HG02571 (cell line): ENCODE data around the gene CES3.
A peak's percentile ranks its signal among the peaks of the same experiment; 100 is the strongest.

ENCODE experiments used
- ATAC-seq: cut with Tn5 transposase; IDR thresholded peaks from one replicate; pipeline ENCODE4 v1.9.1; 2021; ENCODE audit warnings: mild to moderate bottlenecking, moderate library complexity; ENCODE audit not compliant: unreplicated experiment

Gene CES3, protein sequence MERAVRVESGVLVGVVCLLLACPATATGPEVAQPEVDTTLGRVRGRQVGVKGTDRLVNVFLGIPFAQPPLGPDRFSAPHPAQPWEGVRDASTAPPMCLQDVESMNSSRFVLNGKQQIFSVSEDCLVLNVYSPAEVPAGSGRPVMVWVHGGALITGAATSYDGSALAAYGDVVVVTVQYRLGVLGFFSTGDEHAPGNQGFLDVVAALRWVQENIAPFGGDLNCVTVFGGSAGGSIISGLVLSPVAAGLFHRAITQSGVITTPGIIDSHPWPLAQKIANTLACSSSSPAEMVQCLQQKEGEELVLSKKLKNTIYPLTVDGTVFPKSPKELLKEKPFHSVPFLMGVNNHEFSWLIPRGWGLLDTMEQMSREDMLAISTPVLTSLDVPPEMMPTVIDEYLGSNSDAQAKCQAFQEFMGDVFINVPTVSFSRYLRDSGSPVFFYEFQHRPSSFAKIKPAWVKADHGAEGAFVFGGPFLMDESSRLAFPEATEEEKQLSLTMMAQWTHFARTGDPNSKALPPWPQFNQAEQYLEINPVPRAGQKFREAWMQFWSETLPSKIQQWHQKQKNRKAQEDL

DNA sequence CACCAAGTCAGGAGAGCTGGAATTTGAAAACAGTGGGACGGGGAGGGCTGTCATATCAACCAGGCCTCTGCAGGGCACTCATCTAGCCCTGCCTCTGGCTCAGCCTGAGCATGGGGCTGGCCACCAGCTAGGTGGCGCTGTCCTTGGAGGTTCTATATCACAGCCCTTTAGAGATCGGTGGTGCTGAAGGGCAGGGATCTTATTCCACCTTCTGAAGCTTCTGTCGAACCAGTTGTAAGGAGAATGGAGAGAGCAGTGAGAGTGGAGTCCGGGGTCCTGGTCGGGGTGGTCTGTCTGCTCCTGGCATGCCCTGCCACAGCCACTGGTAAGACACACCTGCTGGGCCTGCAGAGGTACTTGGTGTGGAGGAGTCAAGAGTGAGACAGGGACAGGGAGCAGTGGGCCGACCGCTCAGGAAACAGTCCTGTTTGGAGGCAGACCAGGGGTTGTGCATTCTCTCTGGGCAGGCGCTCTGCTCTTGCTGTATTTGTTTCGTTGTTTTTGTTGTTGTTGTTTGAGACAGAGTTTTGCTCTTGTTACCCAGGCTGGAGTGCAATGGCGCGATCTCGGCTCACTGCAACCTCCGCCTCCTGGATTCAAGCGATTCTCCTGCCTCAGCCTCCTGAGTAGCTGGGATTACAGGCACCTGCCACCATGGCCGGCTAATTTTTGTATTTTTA lies at the start of gene CES3:
CES3 (plus strand) TSS at position 202 of the 680 bp plus-strand sequence; CDS start at position 244, 42 bp downstream.
- peak; percentile 60 for ATAC-seq

DNA sequence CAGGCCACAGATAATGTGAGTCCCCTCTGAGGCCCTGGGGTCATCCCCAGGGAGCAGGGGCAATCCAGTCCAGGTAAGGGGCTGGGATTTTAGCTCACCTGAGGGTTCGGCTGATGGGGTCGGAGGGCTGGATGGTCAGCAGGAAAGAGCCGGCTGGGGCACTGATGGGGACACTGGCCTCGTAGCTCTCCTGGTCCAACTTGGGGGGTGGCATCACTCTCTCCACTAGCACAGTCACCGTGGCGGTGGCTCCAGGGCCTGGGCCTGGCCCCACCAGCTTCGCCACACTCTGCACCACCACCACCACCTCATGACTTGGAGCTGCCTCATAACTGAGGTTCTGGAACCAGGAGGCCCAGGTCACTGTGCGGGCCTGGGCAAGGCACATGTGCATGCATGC lies 49.3 kb upstream of the CES3 start:
- ATAC-seq, result no peak

DNA sequence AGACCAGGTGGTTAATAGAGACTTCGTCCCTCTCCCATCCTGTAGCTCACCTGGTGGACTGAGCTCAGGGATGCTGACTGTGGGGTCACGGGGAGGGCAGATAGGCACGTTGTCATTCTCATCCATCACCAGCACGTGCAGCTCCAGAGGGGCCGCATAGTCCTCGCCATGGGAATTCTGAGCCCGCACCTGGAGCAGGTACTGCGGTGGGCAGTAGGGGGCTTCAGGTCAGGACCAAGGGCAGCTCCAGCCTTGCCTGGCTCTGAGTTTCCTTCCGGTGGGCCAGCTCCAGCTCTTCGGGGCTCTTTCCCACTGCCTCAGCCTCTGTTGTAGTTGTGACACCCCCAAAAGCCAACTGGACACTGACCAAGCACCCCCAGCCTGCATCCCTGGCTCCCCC lies 48.0 kb upstream of the CES3 start:
- ATAC-seq, result no peak

DNA sequence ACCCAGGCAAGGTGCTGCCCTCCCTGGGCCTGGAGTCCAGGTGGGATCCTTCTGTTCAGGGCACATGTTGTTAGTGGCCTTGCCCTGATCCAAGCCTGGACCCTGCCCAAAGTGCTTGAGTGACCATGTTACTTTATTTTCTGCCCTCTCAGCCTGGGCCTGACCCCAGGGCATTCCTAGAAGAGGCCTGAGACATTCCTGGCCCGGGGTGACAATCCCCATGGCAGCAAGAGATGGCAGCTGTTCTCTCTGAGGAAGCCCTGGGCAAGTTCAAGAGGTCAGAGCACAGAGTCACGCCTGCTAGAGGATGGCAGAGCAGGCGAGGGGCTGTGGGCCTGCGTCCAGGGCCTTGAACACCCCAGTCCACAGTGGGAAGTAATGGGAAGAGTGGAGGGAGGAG lies 47.4 kb upstream of the CES3 start:
- ATAC-seq, result no peak

DNA sequence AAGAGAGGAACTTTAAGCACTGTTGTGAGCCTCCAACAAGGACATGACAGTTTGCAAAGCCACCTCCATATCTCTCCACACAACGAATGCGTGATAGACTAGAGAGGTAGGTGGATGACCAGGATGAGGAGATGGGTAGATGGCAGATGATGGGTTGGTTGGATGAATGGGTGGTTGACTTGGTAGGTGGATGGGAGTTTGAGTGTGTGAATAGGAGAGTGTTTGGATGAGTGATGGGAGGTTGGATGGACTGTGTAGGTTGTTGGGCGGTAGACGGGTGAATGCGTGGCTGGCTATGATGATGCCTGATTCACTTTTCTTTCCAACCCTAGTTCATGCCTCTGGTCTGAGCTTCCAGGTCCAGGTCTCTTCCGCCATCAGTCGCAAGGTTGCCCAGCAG lies 46.5 kb upstream of the CES3 start:
- no peak for ATAC-seq

DNA sequence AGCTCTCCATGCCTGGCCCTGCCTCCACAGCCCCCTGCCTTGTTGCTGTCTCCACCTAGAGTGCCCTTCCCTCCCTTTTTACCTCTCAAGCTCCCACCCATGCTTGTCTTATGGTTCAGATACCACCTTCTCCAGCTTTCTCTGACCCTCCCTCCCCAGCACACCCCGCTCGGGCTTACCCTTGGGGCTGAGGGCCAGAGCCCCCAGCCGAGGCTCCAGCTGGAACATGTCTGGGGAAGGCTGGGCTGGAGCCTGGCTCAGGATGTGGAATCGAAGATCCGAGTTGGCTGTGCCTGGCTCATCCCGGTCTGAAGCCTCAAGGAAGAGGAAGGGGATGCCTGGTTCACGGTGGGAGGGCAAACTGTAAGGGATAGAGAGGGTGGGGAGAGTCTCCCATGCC lies 46.0 kb upstream of the CES3 start:
- no peak for ATAC-seq

DNA sequence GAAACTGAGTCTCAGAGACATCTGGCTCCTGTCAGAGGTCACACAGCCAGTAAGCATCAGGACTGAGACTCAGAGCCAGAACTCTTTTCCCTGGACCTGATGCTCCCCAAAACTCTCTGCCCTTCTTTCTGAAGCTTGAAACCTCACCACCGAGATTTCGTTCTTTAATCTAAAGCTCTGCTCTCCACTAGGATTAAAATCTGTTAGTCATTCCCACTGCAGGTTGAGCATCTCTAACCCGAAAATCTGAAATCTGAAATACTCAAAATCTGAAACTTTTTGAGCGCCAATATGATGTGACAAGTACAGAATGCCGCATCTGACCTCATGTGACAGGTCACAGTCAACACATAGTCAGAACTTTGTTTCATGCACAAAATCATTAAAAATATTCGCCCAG lies 44.5 kb upstream of the CES3 start:
- no peak for ATAC-seq

DNA sequence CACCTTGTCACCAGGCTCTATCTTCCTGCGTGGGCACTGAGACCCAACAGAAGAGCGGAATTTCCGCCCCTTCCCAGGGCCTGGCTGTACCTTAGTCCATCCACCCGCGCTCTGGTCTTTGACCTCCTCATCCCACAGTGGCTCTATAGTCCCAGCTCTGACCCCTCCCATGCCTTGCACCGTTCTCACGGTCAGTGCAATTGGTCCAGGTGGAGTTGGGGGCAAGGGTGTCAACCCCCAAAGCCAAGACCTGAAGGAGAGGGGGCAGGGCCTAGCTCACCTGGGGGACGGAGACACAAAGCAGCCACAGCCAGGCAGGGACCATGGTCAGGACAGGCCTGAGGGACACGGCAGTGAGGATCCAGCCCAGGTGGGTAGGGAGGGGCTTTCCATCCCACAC lies 43.3 kb upstream of the CES3 start:
- ATAC-seq, result no peak

DNA sequence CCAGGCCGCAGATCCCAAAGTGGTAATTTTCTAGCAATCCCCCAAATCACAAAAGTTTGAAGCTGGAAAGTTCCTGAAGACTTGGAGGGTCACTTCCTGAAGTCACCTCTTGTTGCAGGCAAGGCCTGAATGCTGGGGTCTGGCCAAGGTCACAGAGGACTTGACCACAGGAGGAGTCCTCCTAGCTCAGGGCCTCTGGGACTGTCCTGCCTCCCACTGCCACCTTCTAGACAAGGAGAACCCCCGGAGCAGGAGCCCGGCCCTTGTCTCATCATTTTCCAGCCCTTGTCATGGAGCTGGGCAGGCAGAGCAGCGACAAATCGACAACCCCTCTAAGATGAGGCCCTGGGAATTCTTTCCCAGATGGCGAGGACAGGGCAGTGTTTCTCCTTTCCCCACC lies 42.7 kb upstream of the CES3 start:
- ATAC-seq, result no peak

DNA sequence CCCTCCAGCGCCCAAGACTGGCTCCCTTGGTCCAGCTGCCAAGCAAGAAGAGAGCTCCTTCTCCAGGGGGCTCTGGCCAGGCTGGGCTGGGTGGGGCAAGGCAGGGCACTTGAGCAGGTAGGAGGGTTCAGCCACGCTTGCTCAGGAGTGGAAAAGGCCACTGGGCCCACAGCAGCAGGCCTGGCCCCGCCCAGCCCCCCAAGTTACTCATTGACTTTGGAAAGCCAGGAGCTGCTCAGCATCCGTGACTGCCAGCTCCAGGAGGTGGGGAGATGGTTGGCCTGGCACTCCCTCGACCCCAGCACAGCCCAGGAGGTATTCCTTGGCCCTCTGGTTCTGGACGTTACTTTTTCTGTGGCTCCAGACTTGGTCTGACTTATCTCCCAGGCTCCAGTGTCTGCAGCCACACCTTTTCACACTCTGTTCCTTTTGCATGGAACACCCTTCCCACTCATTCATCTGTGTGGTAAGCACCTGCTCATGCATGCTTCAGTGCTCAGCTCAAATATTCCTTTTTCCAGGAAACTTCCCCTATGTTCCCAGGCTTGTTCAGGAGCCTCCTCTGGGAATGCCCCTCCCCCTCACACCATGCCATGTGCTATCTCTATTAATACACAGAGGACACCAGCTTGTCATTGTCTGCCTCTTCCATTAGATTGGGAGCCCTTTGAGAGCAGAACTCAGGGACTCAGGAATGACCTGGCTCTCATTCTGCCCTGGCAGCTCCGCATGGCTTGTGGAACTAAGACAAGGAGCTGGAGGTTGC lies 42.1 kb upstream of the CES3 start, which contains the start of gene CDH16:
CDH16 (minus strand) TSS at position 83 of the 766 bp plus-strand sequence. CDS start 820 bp downstream, outside the sequence.
- ATAC-seq, result no peak

DNA sequence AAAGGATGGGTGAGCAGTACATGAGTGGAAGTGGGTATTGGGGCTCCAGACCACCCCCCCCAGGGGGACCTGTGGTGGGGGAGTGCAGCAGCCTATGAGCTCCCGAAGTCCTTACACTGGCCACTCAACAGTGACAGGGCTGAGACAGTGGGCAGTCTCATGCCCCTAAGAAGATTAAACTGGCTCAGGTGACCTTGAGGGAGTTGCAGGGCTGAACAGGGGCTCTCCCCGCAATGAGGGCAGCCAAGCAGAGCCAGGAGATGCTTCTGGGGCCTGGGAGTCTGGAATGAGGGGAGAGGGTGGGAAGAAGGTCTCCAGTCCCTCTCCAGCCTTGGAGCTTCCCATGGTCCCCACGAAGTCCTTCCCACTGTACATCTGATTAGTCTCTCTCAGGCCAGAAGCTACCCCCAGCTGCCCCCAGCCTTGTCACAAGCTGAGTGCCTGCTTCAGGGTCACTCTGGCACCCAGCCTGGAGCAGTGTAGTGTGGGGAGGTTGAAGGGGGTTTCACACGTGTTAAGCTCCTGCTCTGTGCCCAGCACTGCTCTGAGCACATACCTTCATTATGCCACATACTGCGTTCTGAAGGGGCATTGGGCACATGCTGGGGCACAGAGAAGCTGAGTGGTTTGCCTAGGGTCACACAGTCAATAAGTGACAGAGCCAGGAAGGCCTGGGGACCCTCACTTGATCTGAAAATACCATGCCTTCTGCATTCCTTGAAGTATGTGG lies 41.3 kb upstream of the CES3 start:
- no peak for ATAC-seq

DNA sequence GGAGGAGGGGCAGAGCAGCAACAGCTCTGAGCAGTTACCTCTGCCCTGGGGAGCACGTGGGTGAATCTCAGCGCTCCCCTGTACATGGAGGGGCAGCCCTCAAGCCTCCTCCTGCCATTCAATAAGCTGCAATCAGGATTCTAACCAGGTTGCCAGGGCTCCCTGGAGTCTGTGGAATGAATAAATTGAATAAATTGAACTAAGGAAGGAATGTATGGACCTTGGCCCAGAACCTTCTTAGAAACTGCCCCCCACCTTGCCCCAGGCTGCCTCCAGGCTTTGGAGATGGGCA lies 40.8 kb upstream of the CES3 start:
- ATAC-seq, result no peak

DNA sequence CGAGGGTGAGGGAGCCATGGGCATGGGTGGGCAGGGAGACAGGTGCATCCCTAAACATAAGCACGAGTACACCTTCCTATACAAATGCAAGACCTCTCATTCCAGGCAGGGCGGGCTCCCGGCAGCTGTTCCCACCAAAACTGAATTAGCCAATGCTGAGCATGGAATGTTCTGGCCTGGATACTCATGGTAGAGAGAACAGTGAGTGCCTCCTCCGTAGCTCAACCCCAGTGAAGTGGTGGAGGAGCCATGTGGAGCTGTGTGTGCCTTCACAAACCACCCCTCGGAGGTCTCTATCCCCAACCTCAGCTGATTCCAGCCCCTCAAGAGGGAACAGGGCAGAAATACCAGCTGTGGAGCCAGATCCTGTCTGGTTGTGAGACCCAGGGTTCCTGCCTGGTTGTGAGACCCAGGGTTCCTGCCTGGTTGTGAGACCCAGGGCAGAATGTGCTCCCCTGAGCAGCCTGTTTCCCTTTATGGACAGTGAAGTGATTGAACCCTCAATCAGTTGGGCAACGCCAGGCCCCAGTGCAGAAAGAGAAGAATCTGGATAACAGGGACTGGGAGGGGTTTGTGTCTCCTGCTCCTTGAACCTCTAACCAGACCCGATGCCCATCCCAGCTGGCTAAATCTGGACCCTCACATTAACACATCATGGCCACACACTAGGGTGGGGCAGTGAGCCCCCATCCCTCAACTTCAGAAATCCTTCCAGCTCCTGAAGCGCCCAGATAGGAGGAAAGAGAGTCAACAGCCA lies 40.0 kb upstream of the CES3 start:
- no peak for ATAC-seq

DNA sequence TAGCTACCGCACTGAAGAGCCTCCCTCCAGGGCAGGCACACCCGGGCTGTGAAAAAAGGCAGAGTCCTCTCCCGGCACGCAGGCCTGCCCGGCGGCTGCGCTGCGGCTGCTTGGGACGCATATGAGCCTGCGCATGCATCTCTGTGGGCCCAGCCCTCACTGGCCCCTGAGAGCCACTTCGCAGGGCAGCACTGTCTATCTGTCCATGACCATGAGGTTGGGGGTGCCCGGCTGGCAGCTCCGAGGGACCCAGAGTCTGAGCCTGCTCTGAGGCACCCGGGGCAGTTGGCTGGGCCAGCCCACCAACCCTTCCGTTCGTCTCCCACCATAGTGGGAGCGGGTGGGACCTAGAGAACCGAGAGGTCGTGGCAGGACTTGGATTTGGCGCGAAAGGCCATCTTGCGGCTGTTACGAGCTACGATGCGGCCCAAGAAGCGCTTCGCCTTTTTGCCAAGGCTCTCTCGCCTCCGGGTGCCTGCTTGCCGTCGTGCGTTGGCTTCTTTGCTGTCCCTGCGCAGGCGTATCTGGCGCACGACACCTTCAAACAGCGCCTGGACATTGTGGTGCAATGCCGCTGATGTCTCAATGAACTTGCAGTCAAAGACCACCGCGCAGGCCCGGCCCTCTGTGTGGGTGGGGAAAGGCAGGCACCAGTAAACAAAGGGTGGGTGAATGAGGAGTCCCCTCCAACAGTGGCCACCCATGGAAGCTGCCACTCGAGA lies 39.2 kb upstream of the CES3 start:
- no peak for ATAC-seq

DNA sequence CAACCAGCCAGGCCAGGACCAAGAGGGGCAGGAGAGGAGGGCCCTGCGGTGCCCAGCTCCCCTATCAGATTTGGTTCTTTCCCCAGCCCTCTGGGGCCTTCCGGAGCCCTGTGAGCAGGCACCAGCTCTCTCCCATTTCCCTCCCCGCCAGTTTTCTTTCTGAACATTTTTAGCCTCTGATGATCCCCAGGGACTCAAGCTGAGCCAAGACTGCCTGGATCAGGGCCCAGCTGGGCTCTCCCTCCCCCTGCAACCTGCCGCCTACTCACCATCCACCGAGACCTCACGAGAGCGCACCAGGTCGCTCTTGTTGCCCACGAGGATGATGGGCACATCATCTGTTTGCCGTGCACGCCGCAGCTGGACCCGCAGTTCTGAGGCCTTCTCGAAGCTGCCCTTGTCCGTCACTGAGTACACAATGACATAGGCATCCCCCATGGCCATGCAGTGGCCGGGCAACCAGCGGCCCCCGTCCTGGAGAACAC lies 37.8 kb upstream of the CES3 start:
- no peak for ATAC-seq

DNA sequence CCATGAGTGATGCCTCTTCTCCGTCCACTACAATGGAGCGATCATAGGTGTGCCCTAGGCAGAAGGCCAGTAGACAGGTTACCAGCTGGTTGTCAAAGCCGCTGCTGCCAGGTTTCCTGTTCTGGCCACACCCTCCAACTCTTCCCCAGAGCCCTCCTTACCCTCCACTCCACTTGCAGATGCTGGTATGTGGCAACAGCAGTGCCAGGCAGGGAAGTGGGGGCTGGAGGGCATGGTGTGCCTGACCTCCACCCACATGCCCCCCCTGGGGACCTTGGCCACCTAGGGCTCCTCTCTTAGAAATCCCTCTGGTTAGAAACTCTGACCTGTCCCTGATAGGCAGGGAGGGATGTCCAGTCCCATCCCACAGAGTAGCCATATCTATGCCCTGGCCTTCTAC lies 37.2 kb upstream of the CES3 start:
- no peak for ATAC-seq

DNA sequence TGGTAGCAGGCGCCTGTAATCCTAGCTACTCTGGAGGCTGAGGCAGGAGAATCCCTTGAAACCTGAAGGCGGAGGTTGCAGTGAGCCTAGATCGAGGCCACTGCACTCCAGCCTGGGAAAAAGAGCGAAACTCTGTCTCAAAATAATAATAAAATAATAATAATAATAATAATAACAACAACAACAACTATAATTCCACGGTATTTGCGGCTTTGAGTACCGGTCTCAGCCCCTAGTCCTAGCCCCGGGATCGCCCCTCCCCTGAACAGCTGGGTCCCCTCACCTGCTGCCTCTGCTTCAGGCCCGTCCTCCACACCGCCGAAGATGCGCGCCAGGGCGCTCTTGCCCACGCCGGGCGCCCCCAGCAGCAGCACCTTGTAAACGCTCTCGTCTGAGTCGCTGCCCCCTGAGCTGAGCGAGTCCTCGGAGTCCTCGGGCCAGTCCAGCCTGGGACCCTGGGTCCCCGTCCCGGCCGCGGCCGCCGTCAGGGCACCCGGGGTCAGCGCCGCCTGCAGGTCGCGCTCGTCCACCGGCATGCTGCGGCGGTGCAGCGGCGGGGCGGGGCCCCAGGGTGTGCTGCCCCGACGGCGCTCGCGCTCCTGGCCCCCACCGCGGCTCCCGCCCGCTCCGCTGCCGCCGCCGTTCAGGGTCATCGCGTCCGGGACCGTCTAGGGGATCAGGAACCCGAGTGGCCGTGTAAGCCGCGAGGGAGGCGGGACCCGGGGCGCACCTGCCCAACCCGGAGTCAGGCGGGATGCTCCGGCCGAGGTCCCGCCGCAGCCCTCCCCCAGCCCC lies 36.3 kb upstream of the CES3 start:
- ATAC-seq, result no peak

DNA sequence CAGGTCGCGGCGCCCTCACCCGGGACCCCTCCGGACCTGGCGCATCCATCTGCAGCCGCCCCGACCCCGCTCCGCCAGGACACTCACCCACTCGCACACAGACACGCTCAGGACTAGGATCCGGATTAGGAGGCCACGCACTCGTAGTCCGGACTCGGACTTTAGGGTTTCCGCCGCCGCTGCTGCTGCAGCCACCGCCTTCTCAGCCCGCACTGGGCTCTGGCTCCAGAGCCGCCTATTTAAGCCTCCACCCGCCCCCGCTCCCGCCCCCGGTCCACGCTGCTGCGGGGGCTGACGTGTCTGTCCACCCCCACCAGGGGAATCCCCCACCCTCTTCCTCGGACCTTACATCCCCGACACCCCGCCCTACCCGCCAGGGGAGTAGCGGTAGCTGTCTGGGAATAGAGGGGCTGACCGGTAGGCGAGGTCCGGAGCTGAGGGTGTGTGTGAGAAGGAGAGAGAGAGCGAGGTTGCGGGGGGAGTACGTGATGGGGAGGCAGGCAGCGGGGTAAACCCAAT lies 35.7 kb upstream of the CES3 start, which contains the start of gene RRAD:
RRAD (minus strand) TSS at position 214 of the 519 bp plus-strand sequence. CDS start 356 bp downstream, outside the sequence.
- no peak for ATAC-seq
